K562 (cell line): Measurements from ENCODE around the gene CPA4. TPM values are rescaled to one million over a fixed set of nuclear protein-coding genes. Genes with fewer than 3 reads are reported as not detected.

Experiments
- ARID2 ChIP-seq: fragments of 450-650 bp; IDR thresholded peaks from 2 replicates; pipeline ENCODE4 v1.6.1; 2017; ENCODE audit warnings: antibody characterized with exemption, mild to moderate bottlenecking
- GTF2E2 ChIP-seq: fragments of 200-800 bp; sonication (Bioruptor generic); IDR thresholded peaks from 2 replicates; pipeline ENCODE4 v1.6.1; 2016; ENCODE audit warnings: missing genetic modification characterization, missing compliant biosample characterization
- KAT7 ChIP-seq: sonication (generic); formaldehyde crosslinking; IDR thresholded peaks from 2 replicates; pipeline ENCODE4 v1.8.0; 2022; ENCODE audit warnings: missing genetic modification reagents, mild to moderate bottlenecking, borderline replicate concordance
- NFIX ChIP-seq: fragments of 250-450 bp; sonication (Bioruptor Pico); IDR thresholded peaks from 2 replicates; pipeline ENCODE4 v1.4.0; 2020; ENCODE audit warnings: low read depth, mild to moderate bottlenecking, moderate library complexity
- REST ChIP-seq, 2 experiments: fragments of 450-650 bp; formaldehyde crosslinking in 1 of 2; IDR thresholded peaks; 2 replicates each; pipeline versions ENCODE4 v1.4.0 to v1.6.1; 2014 to 2020; ENCODE audit warnings: mild to moderate bottlenecking in 2 of 2, borderline replicate concordance in 1 of 2, low read depth in 1 of 2
- ZFPM2 ChIP-seq: fragments of 250-450 bp; sonication (Bioruptor Pico); IDR thresholded peaks from 2 replicates; pipeline ENCODE4 v1.5.1; 2022; ENCODE audit warnings: mild to moderate bottlenecking
- polyA plus RNA-seq, 8 experiments: library from polyadenylated mRNA; depleted of rRNA in 4 of 8; stranded (reverse) in 5 of 8; unstranded in 3 of 8; fragments of >200 nt; fragmentation: Nextera tagmentation in 2 of 8; fragmentation: Illumina TruSeq in 1 of 8; extraction: Ambion mirVana in 2 of 8; extraction: Trizol in 1 of 8; gene quantifications; 2 replicates each; pipeline versions ENCODE4 v1.2.1 to v1.2.3, GENCODE V29; 2011 to 2014; ENCODE audit warnings: inconsistent platforms in 1 of 8, missing spikeins in 1 of 8
- total RNA-seq, 7 experiments: library from RNA; depleted of rRNA in 6 of 7; stranded (reverse); fragments of >200 nt in 6 of 7; fragmentation: Illumina TruSeq in 2 of 7; extraction: Trizol in 2 of 7; gene quantifications; 2 replicates each; pipeline versions ENCODE4 v1.2.1 to v1.2.3, GENCODE V29; 2011 to 2021; ENCODE audit warnings: low replicate concordance in 1 of 7

Gene CPA4
- total and polyA plus RNA-seq, 9 of the 15 experiments (the other 6 are each of a cell fraction or from before 2014, with no cell fraction given), result not detected

GRCh38 chr7:130364451-130364850 is 71.5 kb downstream of the CPA4 start (continued):
- TF ChIP-seq REST (IDR thresholded peaks at IDR 0.05; ENCODE audit: borderline replicate concordance) (peak; percentile 21; the same call in 1 of the 2 replicates), REST (CRISPR knock-in tag; IDR thresholded peaks at IDR 0.05; ENCODE audit: low read depth) (no peak), GTF2E2 (tag) (no peak), NFIX (CRISPR knock-in tag) (peak; percentile 44; the same call in 1 of the 2 replicates), KAT7 (CRISPR knock-in tag) (no peak), ZFPM2 (CRISPR knock-in tag) (no peak), ARID2 (no peak)
